Endodermal cell (in vitro differentiated cells): ENCODE measurements around the gene HNRNPH3. TPM values are rescaled to one million over a fixed set of nuclear protein-coding genes. Genes with fewer than 3 reads are reported as not detected.

Experiments used
- DNase-seq: peaks from one replicate; pipeline ENCODE4 v3.0.0-alpha.2; 2017
- H3K27ac ChIP-seq: 2 replicates; pipeline ENCODE4 v1.5.1; 2013; ENCODE audit warnings: mild to moderate bottlenecking, low read depth, low read length, moderate library complexity
- H3K27me3 ChIP-seq: 2 replicates; pipeline ENCODE4 v1.6.1; 2013; ENCODE audit warnings: mild to moderate bottlenecking, low read length, moderate library complexity; ENCODE audit not compliant: insufficient read depth, control insufficient read depth, poor library complexity, severe bottlenecking
- H3K36me3 ChIP-seq: 2 replicates; pipeline ENCODE4 v1.7.0; 2013; ENCODE audit warnings: mild to moderate bottlenecking, low read length, moderate library complexity; ENCODE audit not compliant: control insufficient read depth, insufficient read depth
- H3K4me1 ChIP-seq: one replicate; pipeline ENCODE4 v1.7.0; 2013; ENCODE audit warnings: low read length; ENCODE audit not compliant: control insufficient read depth, insufficient read depth
- H3K4me3 ChIP-seq: 2 replicates; pipeline ENCODE4 v1.5.1; 2013; ENCODE audit warnings: mild to moderate bottlenecking, low read length, moderate library complexity
- H3K9ac ChIP-seq: 2 replicates; pipeline ENCODE4 v1.6.1; 2013; ENCODE audit warnings: mild to moderate bottlenecking, low read length, moderate library complexity; ENCODE audit not compliant: poor library complexity, severe bottlenecking; ENCODE audit errors: extremely low read depth
- H3K9me3 ChIP-seq: 2 replicates; pipeline ENCODE4 v1.6.1; 2013; ENCODE audit warnings: mild to moderate bottlenecking, low read length, moderate library complexity; ENCODE audit not compliant: control insufficient read depth
- H3K27ac Mint-ChIP-seq: 2 replicates; pipeline ENCODE4 v1.8.0; 2020; ENCODE audit warnings: mixed read lengths
- H3K27me3 Mint-ChIP-seq: 2 replicates; pipeline ENCODE4 v1.8.0; 2021; ENCODE audit warnings: mild to moderate bottlenecking, mixed read lengths; ENCODE audit not compliant: insufficient read depth
- H3K36me3 Mint-ChIP-seq: 2 replicates; pipeline ENCODE4 v1.8.0; 2020; ENCODE audit warnings: low read depth, mixed read lengths
- H3K4me1 Mint-ChIP-seq: 2 replicates; pipeline ENCODE4 v1.8.0; 2020; ENCODE audit warnings: mixed read lengths
- H3K4me3 Mint-ChIP-seq: 2 replicates; pipeline ENCODE4 v1.8.0; 2020; ENCODE audit warnings: mild to moderate bottlenecking, moderate library complexity, mixed read lengths
- H3K9me3 Mint-ChIP-seq: 2 replicates; pipeline ENCODE4 v1.8.0; 2020; ENCODE audit warnings: mild to moderate bottlenecking, mixed read lengths
- CTCF ChIP-seq: fragments of 200-600 bp; sonication (generic); conservative IDR thresholded peaks from 2 replicates; pipeline ENCODE4 v1.5.0; 2021; ENCODE audit warnings: antibody characterized with exemption, mild to moderate bottlenecking
- WGBS, 2 experiments: methylation state at CpG; one replicate each; pipeline versions ENCODE4 v1.1.5 to v1.1.7; 2013; ENCODE audit warnings: missing lambda C conversion rate in 2 of 2, mixed read lengths in 1 of 2; ENCODE audit not compliant: insufficient coverage in 1 of 2, insufficient read length in 1 of 2; 5-methylcytosine and 5-hydroxymethylcytosine counted together
- total RNA-seq, 2 donors: library from RNA; stranded (reverse); fragmentation: NEBNext Ultra II Directional in 1 of 2; extraction: Animal tissue kit (Norgen Biotek cat#: 25700) in 1 of 2; gene quantifications; 2 replicates in 1 of 2; 3 replicates in 1 of 2; pipeline ENCODE4 v1.2.1, GENCODE V29; 2021

The HNRNPH3 gene
- total RNA-seq, 2 donors from 2014 or later, result 217 to 228 TPM

GRCh38 chr10:68332259-68333057 is 594 bp downstream of the HNRNPH3 start, which contains the start of gene PBLD:
TSS of gene PBLD (minus strand) at chr10:68332928. CDS start at chr10:68306844, 26,084 bp downstream.
- DNase-seq, result peak; percentile 90
- TF ChIP-seq CTCF, result peak; percentile 64
- H3K4me3 Mint-ChIP-seq, result peak within 1 kb of the TSS; percentile 99
- 0 to 1% methylated on average over 17 to 51 of the region's 51 CpGs for WGBS, 2 experiments
- peaks cover 21% of the 10 kb centered on the region for H3K36me3 Mint-ChIP-seq
- H3K9me3 ChIP-seq, result no peaks in the 10 kb centered on the region
- no peaks in the 10 kb centered on the region for H3K27me3 Mint-ChIP-seq
- H3K4me1 ChIP-seq, result no peaks in the 10 kb centered on the region
- peak within 1 kb of the TSS; percentile 100 for H3K4me3 ChIP-seq
- H3K9me3 Mint-ChIP-seq, result no peaks in the 10 kb centered on the region
- peak within 1 kb of the TSS; percentile 98 for H3K27ac ChIP-seq
- H3K9ac ChIP-seq, result peak within 1 kb of the TSS; percentile 99
- H3K27me3 ChIP-seq, result no peaks in the 10 kb centered on the region
- peak within 1 kb of the TSS; percentile 100 for H3K27ac Mint-ChIP-seq
- peaks cover 34% of the 10 kb centered on the region for H3K4me1 Mint-ChIP-seq
- H3K36me3 ChIP-seq, result peaks cover 35% of the 10 kb centered on the region

- no peaks in the 10 kb centered on the region for H3K9me3 Mint-ChIP-seq
- H3K36me3 Mint-ChIP-seq, result peaks cover 26% of the 10 kb centered on the region
- H3K27me3 Mint-ChIP-seq, result no peaks in the 10 kb centered on the region
- H3K27ac ChIP-seq, result peak overlapping the region; percentile 98
- no peaks in the 10 kb centered on the region for H3K27me3 ChIP-seq
- peak overlapping the region; percentile 100 for H3K4me3 ChIP-seq
- peak overlapping the region; percentile 100 for H3K27ac Mint-ChIP-seq
- no peak for DNase-seq
- no peaks in the 10 kb centered on the region for H3K9me3 ChIP-seq
- peak overlapping the region; percentile 99 for H3K9ac ChIP-seq
- TF ChIP-seq CTCF, result no peak
- peaks cover 41% of the 10 kb centered on the region for H3K36me3 ChIP-seq
- WGBS, 2 experiments, result 0% methylated on average over 7 to 9 of the region's 10 CpGs
- peak overlapping the region; percentile 99 for H3K4me3 Mint-ChIP-seq
- H3K4me1 Mint-ChIP-seq, result peaks cover 37% of the 10 kb centered on the region
- no peaks in the 10 kb centered on the region for H3K4me1 ChIP-seq
Measured at GRCh38 chr10:68333058-68333395, 1.2 kb downstream of the HNRNPH3 start.

- DNase-seq, result no peak
- Histone ChIP-seq H3K9ac (peak overlapping the region; percentile 99), H3K36me3 (peaks cover 48% of the 10 kb centered on the region), H3K27me3 (no peaks in the 10 kb centered on the region), H3K27ac (peak overlapping the region; percentile 98), H3K4me3 (peak overlapping the region; percentile 100), H3K4me1 (no peaks in the 10 kb centered on the region), H3K9me3 (no peaks in the 10 kb centered on the region)
- Mint-ChIP-seq H3K27me3 (no peaks in the 10 kb centered on the region), H3K9me3 (no peaks in the 10 kb centered on the region), H3K4me1 (peaks cover 32% of the 10 kb centered on the region), H3K36me3 (peaks cover 31% of the 10 kb centered on the region), H3K27ac (peak overlapping the region; percentile 100), H3K4me3 (peak overlapping the region; percentile 99)
- WGBS, 2 experiments, result 1% methylated on average over 7 of the region's 10 CpGs; no CpG with 5 or more reads in 1 of the 2 experiments
- TF ChIP-seq CTCF, result no peak
Measured at GRCh38 chr10:68333440-68334431, 1.9 kb downstream of the HNRNPH3 start.
